SIG-M5 (cell line): ENCODE results near the gene ERGIC1.
"Not testable (repeated sequence)": the region's sequence is repeated elsewhere in the genome, so short reads cannot be mapped to it uniquely, and the experiment has no call there.

Experiments
- DNase-seq: peaks from one replicate; lab custom pipeline; 2025; lab: John Stamatoyannopoulos, UW

ERGIC1 gene

GRCh38 chr5:172848419-172848818, 14.4 kb downstream of the ERGIC1 start:
- no peak for DNase-seq

- DNase-seq = no peak
These were observed 15.8 kb downstream of the ERGIC1 start for GRCh38 chr5:172849606-172850453.

GRCh38 chr5:172850454-172850797, 16.4 kb downstream of the ERGIC1 start:
- no peak for DNase-seq

GRCh38 chr5:172851254-172851653, 17.2 kb downstream of the ERGIC1 start:
- DNase-seq = not testable (repeated sequence)

- no peak for DNase-seq
These were observed 18.7 kb downstream of the ERGIC1 start for GRCh38 chr5:172852490-172853354.

GRCh38 chr5:172853355-172853975, 19.4 kb downstream of the ERGIC1 start:
- DNase-seq = no peak

- no peak for DNase-seq
These were observed 20.4 kb downstream of the ERGIC1 start for GRCh38 chr5:172854451-172854871.

- no peak for DNase-seq
These were observed 20.9 kb downstream of the ERGIC1 start for GRCh38 chr5:172854971-172855370.

- no peak for DNase-seq
These were observed 21.7 kb downstream of the ERGIC1 start for GRCh38 chr5:172855597-172856292.

GRCh38 chr5:172856336-172856735, 22.3 kb downstream of the ERGIC1 start:
- no peak for DNase-seq

- no peak for DNase-seq
These were observed 23.9 kb downstream of the ERGIC1 start for GRCh38 chr5:172857982-172858381.

GRCh38 chr5:172858511-172858989, 24.5 kb downstream of the ERGIC1 start:
- DNase-seq = no peak

- no peak for DNase-seq
These were observed 25.1 kb downstream of the ERGIC1 start for GRCh38 chr5:172858990-172859811.

GRCh38 chr5:172859966-172860365, 25.9 kb downstream of the ERGIC1 start:
- no peak for DNase-seq

GRCh38 chr5:172860520-172861443, 26.7 kb downstream of the ERGIC1 start:
- DNase-seq = no peak

GRCh38 chr5:172861461-172861860, 27.4 kb downstream of the ERGIC1 start:
- no peak for DNase-seq

GRCh38 chr5:172862165-172862801, 28.2 kb downstream of the ERGIC1 start:
- no peak for DNase-seq

- DNase-seq = not testable (repeated sequence)
These were observed 30.1 kb downstream of the ERGIC1 start for GRCh38 chr5:172864171-172864570.

GRCh38 chr5:172864747-172865146, 30.7 kb downstream of the ERGIC1 start:
- DNase-seq = no peak
